Body of pancreas (tissue), 4 donors: ENCODE data around the gene KLHL29. TPM values are rescaled to one million over a fixed set of nuclear protein-coding genes. Genes with fewer than 3 reads are reported as not detected.

ENCODE experiments used
- ATAC-seq: fragments of 150-250 bp; one replicate; pipeline ENCODE4 v1.9.1; 2016
- DNase-seq, 4 donors: peaks; one replicate each; pipeline ENCODE4 v3.0.0-alpha.2; 2019
- H3K27ac ChIP-seq, 4 donors: fragments of 200-600 bp; sonication (generic); 1 replicate in 3 of 4; 2 replicates in 1 of 4; pipeline versions ENCODE4 v1.5.1 to v1.6.1; 2016 to 2019; ENCODE audit warnings: mild to moderate bottlenecking in 1 of 4, mixed read lengths in 1 of 4, moderate library complexity in 1 of 4
- H3K27me3 ChIP-seq, 2 donors: fragments of 200-600 bp; sonication (generic); one replicate each; pipeline ENCODE4 v1.6.0; 2016; ENCODE audit warnings: mild to moderate bottlenecking in 1 of 2
- H3K36me3 ChIP-seq, 2 donors: fragments of 200-600 bp; sonication (generic); replicated peaks in 1 of 2; 2 replicates each; pipeline ENCODE4 v1.5.1; 2016; ENCODE audit warnings: low read depth in 2 of 2; ENCODE audit not compliant: insufficient read depth in 1 of 2
- H3K4me1 ChIP-seq: fragments of 200-600 bp; sonication (generic); one replicate; pipeline ENCODE4 v1.6.0; 2016
- H3K4me3 ChIP-seq, 2 donors: fragments of 200-600 bp; sonication (generic); 1 replicate in 1 of 2; 2 replicates in 1 of 2; pipeline ENCODE4 v1.5.1; 2016 to 2019
- H3K9me3 ChIP-seq, 3 donors: fragments of 200-600 bp; sonication (generic); 1 replicate in 2 of 3; 2 replicates in 1 of 3; pipeline ENCODE4 v1.5.1; 2016
- POLR2A ChIP-seq, 3 donors: fragments of 450-650 bp; IDR thresholded peaks; one replicate each; pipeline ENCODE4 v1.6.1; 2016; ENCODE audit warnings: antibody characterized with exemption in 3 of 3, mild to moderate bottlenecking in 2 of 3
- WGBS, 2 donors: methylation state at CpG; one replicate each; pipeline ENCODE4 v1.1.5; 2017; 5-methylcytosine and 5-hydroxymethylcytosine counted together
- intact Hi-C: fragments of 100-400 bp; cut with DNase I; formaldehyde crosslinking; loops from one replicate; pipeline ENCODE4 v1.15.1; 2023
- total RNA-seq, 2 donors: library from RNA; depleted of rRNA; stranded (reverse); fragments of >200 nt; gene quantifications; one replicate each; pipeline ENCODE4 v1.1.0, GENCODE V29; 2016
- TF ChIP-seq, protein P1 (sequence below), 7 experiments: fragments of 450-650 bp in 4 of 7; fragments of 200-600 bp in 3 of 7; sonication (generic) in 3 of 7; IDR thresholded peaks; one replicate each; pipeline ENCODE4 v1.5.1; 2016 to 2019; ENCODE audit warnings: antibody characterized with exemption in 7 of 7

Gene KLHL29
- total RNA-seq, 2 donors from 2014 or later: 4.0 to 4.4 TPM

- Histone ChIP-seq H3K4me1 (no peaks in the 10 kb centered on the region), H3K4me3 (no peak overlapping the region), H3K9me3 (no peaks in the 10 kb centered on the region), H3K27ac (no peak overlapping the region), H3K27me3 (no peaks in the 10 kb centered on the region), H3K36me3 (no peaks in the 10 kb centered on the region)
- TF ChIP-seq POLR2A (IDR thresholded peaks at IDR 0.05): no peak
- TF ChIP-seq, protein P1, sequence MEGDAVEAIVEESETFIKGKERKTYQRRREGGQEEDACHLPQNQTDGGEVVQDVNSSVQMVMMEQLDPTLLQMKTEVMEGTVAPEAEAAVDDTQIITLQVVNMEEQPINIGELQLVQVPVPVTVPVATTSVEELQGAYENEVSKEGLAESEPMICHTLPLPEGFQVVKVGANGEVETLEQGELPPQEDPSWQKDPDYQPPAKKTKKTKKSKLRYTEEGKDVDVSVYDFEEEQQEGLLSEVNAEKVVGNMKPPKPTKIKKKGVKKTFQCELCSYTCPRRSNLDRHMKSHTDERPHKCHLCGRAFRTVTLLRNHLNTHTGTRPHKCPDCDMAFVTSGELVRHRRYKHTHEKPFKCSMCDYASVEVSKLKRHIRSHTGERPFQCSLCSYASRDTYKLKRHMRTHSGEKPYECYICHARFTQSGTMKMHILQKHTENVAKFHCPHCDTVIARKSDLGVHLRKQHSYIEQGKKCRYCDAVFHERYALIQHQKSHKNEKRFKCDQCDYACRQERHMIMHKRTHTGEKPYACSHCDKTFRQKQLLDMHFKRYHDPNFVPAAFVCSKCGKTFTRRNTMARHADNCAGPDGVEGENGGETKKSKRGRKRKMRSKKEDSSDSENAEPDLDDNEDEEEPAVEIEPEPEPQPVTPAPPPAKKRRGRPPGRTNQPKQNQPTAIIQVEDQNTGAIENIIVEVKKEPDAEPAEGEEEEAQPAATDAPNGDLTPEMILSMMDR (IDR thresholded peaks at IDR 0.05): no peak
- intact Hi-C loops: no loop called here
- no peak for DNase-seq
- 53 to 59% methylated on average over 7 to 8 of the region's 8 CpGs for WGBS, 2 donors
- no peak for ATAC-seq
Measured at GRCh38 chr2:23453432-23453831, 68.5 kb downstream of the KLHL29 start.

GRCh38 chr2:23453836-23454460 is 69.0 kb downstream of the KLHL29 start:
- ATAC-seq (no peak), DNase-seq (no peak)
- no peaks in the 10 kb centered on the region for H3K9me3 ChIP-seq
- no peaks in the 10 kb centered on the region for H3K36me3 ChIP-seq
- H3K4me1 ChIP-seq: no peaks in the 10 kb centered on the region
- no peak overlapping the region for H3K27ac ChIP-seq
- TF ChIP-seq, protein P1 (IDR thresholded peaks at IDR 0.05): no peak
- no peak for TF ChIP-seq POLR2A (IDR thresholded peaks at IDR 0.05)
- 55 to 56% methylated on average over 10 of the region's 10 CpGs for WGBS, 2 donors
- no peak overlapping the region for H3K4me3 ChIP-seq
- no peaks in the 10 kb centered on the region for H3K27me3 ChIP-seq
- intact Hi-C loops: no loop called here

- DNase-seq: no peak
- WGBS, 2 donors: 40 to 41% methylated on average over 11 of the region's 11 CpGs
Measured at GRCh38 chr2:23454501-23455120, 69.6 kb downstream of the KLHL29 start.

DNA sequence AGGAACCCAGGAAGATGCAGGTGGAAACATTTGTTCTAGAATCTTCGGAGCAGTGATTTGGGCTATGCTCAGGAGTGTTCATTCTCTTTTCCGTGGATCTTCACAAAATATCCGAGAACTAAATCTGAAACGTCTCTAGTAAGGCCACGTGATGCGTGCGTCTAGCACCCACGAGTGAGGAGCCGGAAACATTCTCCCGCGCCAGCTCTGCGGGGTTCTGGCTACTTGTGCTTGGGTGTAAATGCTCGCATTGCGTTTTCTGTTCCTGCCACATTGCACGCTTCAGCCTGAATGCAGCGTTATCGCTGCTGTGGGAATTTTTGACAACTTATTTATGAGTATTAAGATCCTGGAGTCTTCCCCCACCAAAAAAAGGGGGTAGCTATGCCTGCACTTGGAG is 71.4 kb downstream of the KLHL29 start:
- Histone ChIP-seq H3K4me1 (no peaks in the 10 kb centered on the region), H3K27me3 (no peaks in the 10 kb centered on the region), H3K9me3 (no peaks in the 10 kb centered on the region), H3K36me3 (no peaks in the 10 kb centered on the region), H3K4me3 (no peak overlapping the region), H3K27ac (no peak overlapping the region)
- no peak for TF ChIP-seq POLR2A (IDR thresholded peaks at IDR 0.05)
- TF ChIP-seq, protein P1 (IDR thresholded peaks at IDR 0.05): no peak
- DNase-seq (no peak), ATAC-seq (no peak)
- 92 to 95% methylated on average over 17 of the region's 17 CpGs for WGBS, 2 donors
- intact Hi-C loops: no loop called here

More at GRCh38 chr2:23454501-23455120, 69.6 kb downstream of the KLHL29 start:
- ATAC-seq: no peak
- Histone ChIP-seq H3K27ac (peak overlapping the region in 1 of 4 donors; percentile 3), H3K4me3 (no peak overlapping the region), H3K36me3 (no peaks in the 10 kb centered on the region), H3K4me1 (no peaks in the 10 kb centered on the region), H3K27me3 (no peaks in the 10 kb centered on the region), H3K9me3 (no peaks in the 10 kb centered on the region)
- no peak for TF ChIP-seq POLR2A (IDR thresholded peaks at IDR 0.05)
- TF ChIP-seq, protein P1 (IDR thresholded peaks at IDR 0.05): no peak
- intact Hi-C loops: no loop called here
